Tibial nerve (tissue), 3 donors: ENCODE data around the gene COL6A2.

Experiments used
- CTCF ChIP-seq, 5 experiments: fragments of 200-600 bp in 3 of 5; fragments of 450-650 bp in 2 of 5; sonication (generic) in 3 of 5; IDR thresholded peaks; one replicate each; pipeline ENCODE4 v1.5.1; 2016 to 2019; ENCODE audit warnings: antibody characterized with exemption in 5 of 5, mild to moderate bottlenecking in 3 of 5, moderate library complexity in 2 of 5
- POLR2A ChIP-seq, 2 donors: fragments of 450-650 bp; IDR thresholded peaks; one replicate each; pipeline ENCODE4 v1.6.1; 2017; ENCODE audit warnings: antibody characterized with exemption in 2 of 2, mild to moderate bottlenecking in 2 of 2, moderate library complexity in 2 of 2

GRCh38 chr21:46114963-46115362, 17.1 kb downstream of the COL6A2 start:
- TF ChIP-seq CTCF (IDR thresholded peaks at IDR 0.05), result no peak
- TF ChIP-seq POLR2A (IDR thresholded peaks at IDR 0.05), result no peak
